H1 (cell line): ENCODE results near the gene MIB2. TPM values are rescaled to one million over a fixed set of nuclear protein-coding genes. Genes with fewer than 3 reads are reported as not detected.

Source experiments
- CTCF ChIA-PET: fragments of 300-600 bp; sonication (Branson Sonifier 250); formaldehyde crosslinking; loops from one replicate; lab custom pipeline; 2021; ENCODE audit not compliant: partially characterized antibody; lab: Charles Lee
- POLR2A ChIA-PET: fragments of 300-600 bp; sonication (Branson Sonifier 250); formaldehyde crosslinking; loops from one replicate; lab custom pipeline; 2021; ENCODE audit warnings: inconsistent platforms; ENCODE audit not compliant: partially characterized antibody; lab: Charles Lee
- DNase-seq, 2 experiments: peaks; one replicate each; pipeline versions ENCODE4 v3.0.0 to v3.0.0-alpha.2; 2010 to 2022; ENCODE audit warnings: low spot score in 2 of 2, low read depth in 1 of 2, mixed read lengths in 1 of 2
- FAIRE-seq: peaks from 2 replicates; lab custom pipeline; 2011; peaks lifted over from hg19 to GRCh38; lab: Jason Lieb, UNC
- H2AFZ ChIP-seq: 2 replicates; pipeline ENCODE4 v1.8.1; 2012; ENCODE audit warnings: low read length, inconsistent platforms
- H2AK5ac ChIP-seq: 2 replicates; pipeline ENCODE4 v1.6.1; 2013; ENCODE audit warnings: low read depth, low read length
- H2BK120ac ChIP-seq: replicated peaks from 2 replicates; pipeline ENCODE3; 2013; ENCODE audit warnings: low read depth, low read length, inconsistent platforms
- H2BK12ac ChIP-seq: 2 replicates; pipeline ENCODE4 v1.6.1; 2013; ENCODE audit warnings: low read depth, low read length
- H2BK15ac ChIP-seq: 2 replicates; pipeline ENCODE4 v1.6.1; 2013; ENCODE audit warnings: low read length
- H2BK20ac ChIP-seq: 2 replicates; pipeline ENCODE4 v1.6.1; 2013; ENCODE audit warnings: low read length
- H2BK5ac ChIP-seq: 2 replicates; pipeline ENCODE4 v1.6.1; 2013; ENCODE audit warnings: low read depth, low read length
- H3K14ac ChIP-seq: 2 replicates; pipeline ENCODE4 v1.6.1; 2013; ENCODE audit warnings: inconsistent platforms; ENCODE audit not compliant: insufficient read length
- H3K18ac ChIP-seq: 2 replicates; pipeline ENCODE4 v1.6.1; 2013; ENCODE audit warnings: low read length; ENCODE audit errors: extremely low read depth
- H3K23ac ChIP-seq: 2 replicates; pipeline ENCODE4 v1.6.1; 2013; ENCODE audit warnings: inconsistent platforms; ENCODE audit not compliant: insufficient read length
- H3K23me2 ChIP-seq: 2 replicates; pipeline ENCODE4 v1.6.1; 2013; ENCODE audit warnings: low read depth, low read length
- H3K27ac ChIP-seq: 2 replicates; pipeline ENCODE4 v1.6.1; 2011; ENCODE audit warnings: low read depth, low read length, inconsistent platforms
- H3K27me3 ChIP-seq, 4 experiments: replicated peaks in 1 of 4; 1 replicate in 1 of 4; 2 replicates in 3 of 4; pipeline versions ENCODE4 v1.6.1 to v1.8.1; 2011 to 2013; ENCODE audit warnings: low read length in 3 of 4, mild to moderate bottlenecking in 3 of 4, inconsistent platforms in 2 of 4, mixed read lengths in 2 of 4, moderate library complexity in 1 of 4; ENCODE audit not compliant: control insufficient read depth in 3 of 4, insufficient read depth in 3 of 4; ENCODE audit errors: extremely low read depth in 1 of 4
- H3K36me3 ChIP-seq, 4 experiments: 2 replicates each; pipeline versions ENCODE4 v1.6.1 to v1.8.1; 2011 to 2013; ENCODE audit warnings: mild to moderate bottlenecking in 4 of 4, low read length in 3 of 4, moderate library complexity in 2 of 4, control low read depth in 1 of 4, inconsistent platforms in 1 of 4; ENCODE audit not compliant: insufficient read depth in 4 of 4, control insufficient read depth in 2 of 4
- H3K4ac ChIP-seq: replicated peaks from 2 replicates; pipeline ENCODE3; 2013; ENCODE audit warnings: low read length, low read depth, mixed read lengths, inconsistent platforms; ENCODE audit not compliant: insufficient read length
- H3K4me1 ChIP-seq, 4 experiments: replicated peaks in 1 of 4; 1 replicate in 1 of 4; 2 replicates in 3 of 4; pipeline versions ENCODE4 v1.6.1 to v1.8.1; 2011 to 2013; ENCODE audit warnings: low read length in 3 of 4, inconsistent platforms in 2 of 4, mixed read lengths in 1 of 4; ENCODE audit not compliant: insufficient read depth in 4 of 4, control insufficient read depth in 3 of 4
- H3K4me2 ChIP-seq, 2 experiments: 2 replicates each; pipeline versions ENCODE4 v1.6.1 to v1.8.1; 2011 to 2013; ENCODE audit warnings: low read depth in 2 of 2, low read length in 2 of 2, control low read depth in 1 of 2, inconsistent platforms in 1 of 2, mild to moderate bottlenecking in 1 of 2; ENCODE audit not compliant: insufficient read depth in 1 of 2
- H3K4me3 ChIP-seq, 4 experiments: fragments of 200-600, 300-600 bp in 1 of 4; sonication (generic), shearing (Covaris generic), sonication (Bioruptor Twin) in 1 of 4; 2 replicates each; pipeline versions ENCODE4 v1.5.1 to v1.8.1; 2011 to 2016; ENCODE audit warnings: low read length in 4 of 4, low read depth in 3 of 4, control low read depth in 2 of 4, inconsistent platforms in 2 of 4, mild to moderate bottlenecking in 2 of 4, mixed read lengths in 1 of 4, moderate library complexity in 1 of 4; ENCODE audit not compliant: insufficient read depth in 2 of 4; ENCODE audit errors: extremely low read depth in 1 of 4
- H3K56ac ChIP-seq: replicated peaks from 2 replicates; pipeline ENCODE3; 2013; ENCODE audit warnings: low read depth, mild to moderate bottlenecking, mixed read lengths, low read length, inconsistent platforms; ENCODE audit not compliant: insufficient read length
- H3K79me1 ChIP-seq: 2 replicates; pipeline ENCODE4 v1.6.1; 2013; ENCODE audit warnings: low read depth, low read length, control low read depth
- H3K79me2 ChIP-seq, 2 experiments: 2 replicates each; pipeline versions ENCODE4 v1.6.1 to v1.8.1; 2012 to 2013; ENCODE audit warnings: low read length in 2 of 2, mild to moderate bottlenecking in 2 of 2, inconsistent platforms in 1 of 2; ENCODE audit not compliant: insufficient read depth in 2 of 2, control insufficient read depth in 1 of 2
- H3K9ac ChIP-seq, 4 experiments: replicated peaks in 1 of 4; 1 replicate in 1 of 4; 2 replicates in 3 of 4; pipeline versions ENCODE4 v1.6.1 to v1.8.1; 2011 to 2013; ENCODE audit warnings: low read depth in 3 of 4, low read length in 3 of 4, control low read depth in 2 of 4, mild to moderate bottlenecking in 2 of 4, moderate library complexity in 2 of 4, inconsistent platforms in 1 of 4; ENCODE audit errors: extremely low read depth in 1 of 4
- H3K9me3 ChIP-seq, 2 experiments: 2 replicates each; pipeline versions ENCODE4 v1.6.1 to v1.8.1; 2012 to 2013; ENCODE audit warnings: mild to moderate bottlenecking in 2 of 2, moderate library complexity in 2 of 2, control low read depth in 1 of 2, inconsistent platforms in 1 of 2, low read depth in 1 of 2, low read length in 1 of 2, mixed read lengths in 1 of 2; ENCODE audit not compliant: insufficient read depth in 2 of 2
- H4K20me1 ChIP-seq, 2 experiments: replicated peaks in 1 of 2; 2 replicates each; pipeline versions ENCODE3 to v1.8.1; 2011 to 2013; ENCODE audit warnings: inconsistent platforms in 2 of 2, low read length in 2 of 2, mild to moderate bottlenecking in 1 of 2; ENCODE audit not compliant: insufficient read depth in 2 of 2, control insufficient read depth in 1 of 2
- H4K5ac ChIP-seq: 2 replicates; pipeline ENCODE4 v1.6.1; 2013; ENCODE audit warnings: low read length, low read depth, mixed read lengths, inconsistent platforms; ENCODE audit not compliant: insufficient read length
- H4K8ac ChIP-seq: 2 replicates; pipeline ENCODE4 v1.8.0; 2013; ENCODE audit warnings: mild to moderate bottlenecking, moderate library complexity, low read length, inconsistent platforms; ENCODE audit not compliant: insufficient read depth; ENCODE audit errors: extremely low read depth
- H4K91ac ChIP-seq: replicated peaks from 2 replicates; pipeline ENCODE3; 2013; ENCODE audit warnings: low read length, mixed read lengths, inconsistent platforms; ENCODE audit not compliant: insufficient read length
- FOSL1 ChIP-seq: IDR thresholded peaks from 2 replicates; pipeline ENCODE4 v1.6.1; 2011; ENCODE audit warnings: mild to moderate bottlenecking, low read depth, low read length, moderate library complexity; ENCODE audit not compliant: insufficient read depth
- HDAC2 ChIP-seq, 2 experiments: fragments of 300-600 bp in 1 of 2; sonication (generic) in 1 of 2; IDR thresholded peaks; 2 replicates each; pipeline ENCODE4 v1.6.1; 2011 to 2012; ENCODE audit warnings: low read depth in 2 of 2, low read length in 2 of 2, mild to moderate bottlenecking in 2 of 2, moderate library complexity in 2 of 2, borderline replicate concordance in 1 of 2, inconsistent platforms in 1 of 2
- PHF8 ChIP-seq: fragments of 200-600 bp; sonication (generic); conservative IDR thresholded peaks from 2 replicates; pipeline ENCODE4 v1.7.1; 2012; ENCODE audit warnings: low read depth, mild to moderate bottlenecking, inconsistent platforms, low read length, moderate library complexity
- SP2 ChIP-seq: IDR thresholded peaks from 2 replicates; pipeline ENCODE4 v1.6.1; 2012; ENCODE audit warnings: mild to moderate bottlenecking, low read length, inconsistent platforms
- WGBS, 2 experiments: shearing (Covaris generic) in 1 of 2; methylation state at CpG; one replicate each; pipeline versions ENCODE4 v1.1.6 to v1.1.7; 2013 to 2015; ENCODE audit warnings: low lambda C conversion rate in 2 of 2, mixed read lengths in 2 of 2, inconsistent platforms in 1 of 2, low coverage in 1 of 2, missing lambda C conversion rate in 1 of 2; ENCODE audit not compliant: insufficient replicate concordance in 2 of 2, insufficient coverage in 1 of 2, insufficient read length in 1 of 2; ENCODE audit errors: extremely low coverage in 1 of 2, missing lambda C conversion rate in 1 of 2; 5-methylcytosine and 5-hydroxymethylcytosine counted together
- polyA plus RNA-seq, 7 experiments: library from polyadenylated mRNA; depleted of rRNA in 3 of 7; stranded (reverse) in 5 of 7; unstranded in 2 of 7; fragments of >200 nt in 5 of 7; fragments of 200-250 nt in 2 of 7; gene quantifications; 1 replicate in 5 of 7; 2 replicates in 1 of 7; 4 replicates in 1 of 7; pipeline versions ENCODE4 v1.2.1 to v1.2.3, GENCODE V29; 2011 to 2013; ENCODE audit warnings: missing spikeins in 2 of 7, mixed read lengths in 2 of 7
- total RNA-seq: library from RNA; stranded (reverse); fragmentation: NEBNext Ultra II Directional; extraction: Animal tissue kit (Norgen Biotek cat#: 25700); gene quantifications from 2 replicates; pipeline ENCODE4 v1.2.1, GENCODE V29; 2021

MIB2 gene
- total and polyA plus RNA-seq, 2 of the 8 experiments (the other 6 are each of a cell fraction or from before 2014, with no cell fraction given): 32.5 to 60.0 TPM

DNA sequence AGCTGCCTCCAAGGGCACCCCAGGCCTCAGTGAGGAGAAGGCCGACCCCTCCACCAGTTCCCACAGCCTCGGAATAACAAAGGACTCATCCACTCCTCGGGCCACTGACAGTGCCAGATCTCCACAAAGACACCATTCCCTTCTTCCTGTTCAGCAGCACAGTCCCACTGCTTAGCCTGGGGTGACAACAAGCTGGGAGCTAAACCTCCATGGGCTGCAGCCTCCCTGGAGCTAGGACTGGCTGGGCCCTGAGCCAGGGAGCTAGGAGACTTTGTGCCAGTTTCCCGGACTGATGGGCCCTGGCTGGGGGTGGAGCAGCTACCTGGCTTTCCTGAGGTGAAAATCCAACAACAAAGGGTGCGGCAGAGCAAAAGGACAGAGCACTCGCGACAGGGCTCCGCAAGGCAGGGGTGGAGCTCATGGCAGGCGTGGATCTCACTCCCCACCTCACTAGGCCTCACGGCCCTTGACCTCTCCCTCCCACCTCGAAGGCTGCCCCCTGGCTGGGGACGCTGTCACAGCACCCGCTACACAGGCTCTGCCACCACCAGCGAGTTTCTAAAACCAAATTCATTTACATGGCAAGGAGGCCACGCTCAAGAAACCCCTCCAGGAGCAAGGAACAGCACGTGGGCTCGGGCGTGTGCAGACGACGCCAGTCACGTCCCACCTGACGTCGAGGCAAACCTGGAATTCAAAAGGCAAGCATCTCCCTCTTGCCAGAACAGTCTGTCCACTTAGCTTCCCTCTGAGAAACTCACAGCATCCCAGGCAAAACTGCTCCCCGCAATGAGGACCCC is 63.5 kb downstream of the MIB2 start:
- H3K4me2 ChIP-seq: no peak overlapping the region
- no peak overlapping the region for H4K91ac ChIP-seq
- H3K4me1 ChIP-seq: peaks cover 0 to 20% (median 13%) of the 10 kb centered on the region in 4 experiments; a peak in 6 of 7 replicates
- FAIRE-seq: no peak
- DNase-seq: peak in 1 of 2 experiments; percentile 84
- peak overlapping the region; percentile 51; the same call in 1 of the 2 replicates for H3K18ac ChIP-seq
- H2AFZ ChIP-seq: no peak overlapping the region
- no peaks in the 10 kb centered on the region for H3K9me3 ChIP-seq
- ChIA-PET POLR2A (interaction anchor here (0.6 to 1.4 kb wide), 3 partner anchors 10 to 284 kb away, joined by 3 to 5 read pairs (median 5); no protein-coding TSS in a partner anchor), CTCF (interaction anchor here (0.8 to 2.7 kb wide), 11 partner anchors 10 to 365 kb away, joined by 3 to 24 read pairs (median 4); partner anchors contain the start of gene CDK11A)
- peak overlapping the region; percentile 20; the same call in 1 of the 2 replicates for H2BK5ac ChIP-seq
- no peak overlapping the region for H3K23ac ChIP-seq
- H2BK120ac ChIP-seq: no peak overlapping the region
- H4K8ac ChIP-seq: peak overlapping the region; percentile 71
- H4K20me1 ChIP-seq: peaks cover 5 to 19% of the 10 kb centered on the region in 2 experiments
- no peak overlapping the region for H3K9ac ChIP-seq
- H2AK5ac ChIP-seq: no peak overlapping the region; the same call in 1 of the 2 replicates
- H3K14ac ChIP-seq: no peak overlapping the region
- no peak overlapping the region for H4K5ac ChIP-seq
- H2BK20ac ChIP-seq: peak overlapping the region; percentile 5; the same call in 1 of the 2 replicates
- H3K27ac ChIP-seq: peak overlapping the region; percentile 36
- peaks cover 4 to 47% of the 10 kb centered on the region in 2 experiments; a peak in 2 of 4 replicates for H3K79me2 ChIP-seq
- H3K36me3 ChIP-seq: no peaks in the 10 kb centered on the region; a peak in 1 of 8 replicates
- H3K4me3 ChIP-seq: no peak overlapping the region
- peaks cover 19% of the 10 kb centered on the region for H3K79me1 ChIP-seq
- no peak overlapping the region for H3K4ac ChIP-seq
- no peaks in the 10 kb centered on the region for H3K27me3 ChIP-seq
- H2BK12ac ChIP-seq: peak overlapping the region; percentile 62; the same call in 1 of the 2 replicates
- H3K23me2 ChIP-seq: no peaks in the 10 kb centered on the region
- H3K56ac ChIP-seq: no peak overlapping the region
- H2BK15ac ChIP-seq: no peak overlapping the region
- WGBS, 2 experiments: 73% methylated on average over 22 of the region's 24 CpGs; no CpG with 5 or more reads in 1 of the 2 experiments
- TF ChIP-seq SP2 (no peak), FOSL1 (no peak), PHF8 (no peak), HDAC2 (IDR thresholded peaks at IDR 0.05; ENCODE audit: borderline replicate concordance in 1 of 2, low read depth in 2 of 2, low read length in 2 of 2) (no peak)
